GM04503 (cell line): ENCODE data around the gene P2RX3.

ENCODE experiments used
- DNase-seq: peaks from one replicate; pipeline ENCODE4 v3.0.0-alpha.2; 2012; ENCODE audit warnings: low read depth

P2RX3 gene

DNA sequence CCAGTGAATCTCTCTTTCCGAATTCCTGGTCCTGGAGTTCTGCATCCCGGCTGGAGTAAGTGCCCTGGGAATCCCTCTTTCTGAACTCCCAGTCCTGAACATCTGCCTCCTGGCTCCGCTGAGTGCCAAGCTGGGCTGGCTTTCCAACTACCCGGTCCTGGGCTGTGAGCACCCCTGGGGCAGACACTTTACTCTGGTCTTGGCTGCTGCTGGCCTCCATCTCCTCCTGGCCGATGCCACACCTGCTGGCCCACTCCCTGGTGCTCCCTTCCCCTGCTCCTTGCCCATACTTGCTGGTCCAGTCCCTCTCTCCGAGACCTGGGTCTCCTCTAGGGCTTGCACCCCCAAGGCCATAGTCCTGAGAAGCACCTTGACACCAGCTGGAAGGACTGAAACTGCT, 28.1 kb upstream of the P2RX3 start:
- DNase-seq, result no peak

DNA sequence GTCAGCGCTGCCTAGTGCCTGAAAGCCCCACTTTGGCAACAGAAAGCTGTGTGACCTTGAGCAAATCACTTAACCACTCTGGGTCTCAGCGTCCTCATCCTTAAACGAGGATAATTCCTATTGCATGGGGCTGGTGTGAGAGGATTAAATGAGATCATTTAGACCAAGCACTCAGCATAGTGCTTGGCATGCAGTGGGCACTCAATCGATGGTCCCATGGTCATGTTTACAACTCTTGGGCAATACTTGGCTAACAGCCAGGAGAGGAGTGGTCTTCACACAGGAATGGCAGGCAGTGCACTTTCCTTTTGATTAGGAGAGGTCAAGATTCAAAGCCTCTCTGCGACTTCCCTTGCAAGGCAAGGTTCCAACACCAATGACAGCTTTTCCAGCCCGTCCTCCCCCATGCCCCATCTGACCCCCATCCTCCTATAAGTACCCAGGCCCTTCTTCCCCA, 27.5 kb upstream of the P2RX3 start:
- no peak for DNase-seq

DNA sequence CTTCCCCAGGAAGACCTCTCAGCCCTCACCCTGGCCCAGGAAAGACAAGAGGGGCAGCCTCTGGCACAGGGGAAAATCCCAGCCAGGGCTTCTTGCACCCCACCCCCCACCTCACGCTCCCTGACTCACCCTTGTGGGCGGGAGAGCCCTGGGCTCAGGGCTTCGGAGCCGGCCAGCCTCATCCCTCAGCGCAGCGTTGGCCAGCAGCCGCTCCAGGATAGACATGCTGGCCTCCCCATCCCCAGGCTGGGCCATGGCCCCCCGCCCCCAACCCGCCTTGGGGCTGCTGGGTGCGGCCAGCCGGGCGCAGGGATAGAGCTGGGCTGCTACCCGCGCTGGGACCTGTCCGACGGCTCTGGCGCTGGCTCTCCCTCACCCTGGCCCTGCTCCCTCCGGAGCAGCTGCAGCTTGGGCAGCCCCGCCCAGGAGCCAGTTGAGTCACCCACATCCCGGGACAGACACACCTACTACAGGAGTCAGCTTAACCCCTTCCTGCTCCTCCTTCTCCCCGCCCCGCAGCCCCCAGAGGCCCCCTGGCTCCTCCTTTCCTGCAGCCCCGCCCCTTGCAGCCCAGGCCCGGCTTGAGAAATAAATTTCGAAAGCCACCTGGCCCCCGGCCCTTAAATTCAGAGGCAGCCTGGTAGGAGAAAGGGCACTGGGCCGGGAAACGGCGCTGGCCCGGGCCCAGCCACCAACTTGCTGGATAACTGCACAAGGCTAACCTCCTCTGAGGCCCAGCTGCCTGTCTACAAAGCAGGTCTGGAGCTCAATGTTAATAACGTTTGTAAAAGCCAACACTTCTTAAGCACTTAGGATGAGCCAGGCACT, 26.8 kb upstream of the P2RX3 start:
- peak; percentile 85 for DNase-seq

DNA sequence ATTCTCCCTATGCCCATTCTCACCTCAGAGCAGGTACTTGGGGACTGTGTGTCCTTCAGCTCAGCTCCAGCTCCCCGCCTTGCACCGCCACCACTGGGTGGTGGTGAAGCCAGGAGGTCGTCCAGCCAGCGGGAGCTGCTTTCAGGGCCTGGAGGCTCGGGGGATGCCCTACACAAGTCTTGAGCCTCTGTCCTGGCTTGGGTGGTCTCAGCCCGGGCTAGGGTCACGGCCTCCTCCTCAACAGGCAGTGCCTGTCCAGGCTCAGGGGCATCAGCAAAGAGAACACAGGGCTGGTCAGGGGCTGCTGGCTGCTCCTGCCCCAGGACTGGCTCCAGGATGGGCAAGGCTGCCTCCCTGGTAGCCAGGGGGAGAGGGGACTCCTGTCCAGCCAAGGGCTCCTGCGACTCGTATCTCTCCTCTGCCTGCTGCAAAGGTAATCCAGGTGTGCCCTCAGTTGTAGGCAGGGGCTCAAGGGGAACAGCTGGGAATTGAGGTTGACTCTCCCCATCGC, 25.6 kb upstream of the P2RX3 start:
- no peak for DNase-seq

DNA sequence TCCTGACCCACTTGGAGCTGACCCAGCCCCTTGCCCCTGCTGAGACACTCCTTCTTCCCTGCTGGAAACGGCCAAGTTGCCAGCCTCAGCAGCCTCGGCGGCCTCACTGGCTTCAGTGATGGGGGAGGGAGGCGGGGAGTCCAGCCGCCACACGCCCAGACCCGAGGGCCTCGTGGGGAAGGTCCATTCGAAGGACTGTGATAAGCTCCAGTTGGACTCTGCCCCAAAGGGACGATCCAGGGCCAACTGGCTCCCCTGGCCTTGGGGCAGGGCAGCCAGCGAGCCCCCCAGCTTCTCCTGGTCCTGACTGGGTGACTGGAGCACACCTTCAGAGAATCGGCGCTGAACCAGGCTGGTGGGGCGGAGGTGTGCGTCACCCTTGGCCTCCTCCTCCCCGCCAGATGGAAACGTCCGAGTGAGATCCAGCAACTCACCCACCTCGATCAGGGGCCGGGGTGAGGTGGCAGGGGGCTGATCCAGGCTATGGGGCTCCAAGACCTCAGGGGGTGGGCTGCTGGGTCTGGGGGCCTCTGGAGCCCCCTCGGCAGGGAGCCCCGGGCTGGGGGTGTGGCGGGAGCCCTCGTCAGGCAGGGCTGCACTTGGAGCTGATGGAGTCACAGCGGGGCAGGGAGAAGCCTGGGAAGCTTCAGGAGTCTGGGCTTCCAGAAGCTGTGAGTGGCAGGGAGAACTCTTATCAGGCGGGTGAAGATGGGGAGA, 24.9 kb upstream of the P2RX3 start:
- DNase-seq, result no peak

DNA sequence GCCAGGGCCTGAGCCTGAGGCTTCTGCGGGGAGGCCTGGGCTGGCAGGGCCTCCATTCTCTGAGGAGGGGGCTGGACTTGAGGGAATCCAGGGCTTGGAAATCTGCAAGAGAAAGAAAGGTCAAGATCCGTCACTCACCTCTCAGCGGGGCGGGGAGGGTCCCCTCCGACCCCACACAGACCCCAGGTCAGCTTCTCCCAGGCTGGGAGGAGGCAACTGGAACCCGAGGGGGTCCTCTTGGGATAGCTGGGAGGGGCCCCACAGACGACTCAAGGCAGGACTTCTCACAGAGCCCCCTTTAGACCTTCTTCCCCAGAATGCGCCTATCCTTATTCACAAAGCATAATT, 24.4 kb upstream of the P2RX3 start:
- no peak for DNase-seq

DNA sequence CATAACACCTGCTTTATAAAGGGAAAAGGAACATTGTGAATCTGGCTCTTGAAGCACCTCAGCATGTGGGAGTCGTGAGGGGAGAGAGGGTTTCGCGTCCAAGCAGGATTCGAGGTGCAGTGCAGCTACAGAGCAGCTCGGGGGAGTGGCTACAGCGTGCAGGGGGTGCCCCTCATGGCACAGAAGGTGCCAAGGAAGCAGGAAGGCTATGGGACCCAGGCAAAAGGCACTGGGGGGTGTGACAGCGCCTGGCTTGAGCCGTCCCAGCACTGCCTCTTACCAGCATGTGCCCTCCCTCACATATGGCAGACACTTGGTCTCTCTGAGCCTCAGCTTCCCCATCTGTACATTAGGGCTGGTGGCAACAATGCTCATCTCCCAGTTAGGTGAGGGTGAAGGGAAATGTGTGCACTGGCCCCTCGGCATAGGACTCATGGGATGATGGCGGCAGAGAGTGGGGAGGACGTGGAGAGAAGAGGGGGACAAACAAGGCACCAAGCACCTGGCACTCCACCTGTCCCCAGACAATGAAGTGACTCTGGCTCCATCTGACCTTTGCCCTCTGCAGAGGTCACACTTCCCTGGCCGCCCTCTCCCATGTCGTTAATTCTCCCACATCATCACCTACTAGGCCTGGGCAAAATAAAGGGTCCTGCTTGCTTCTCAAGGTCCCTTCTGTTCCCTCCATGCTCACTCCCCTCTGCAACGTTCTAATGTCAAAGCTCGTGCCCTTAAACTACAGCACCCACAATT, 23.8 kb upstream of the P2RX3 start:
- no peak for DNase-seq

DNA sequence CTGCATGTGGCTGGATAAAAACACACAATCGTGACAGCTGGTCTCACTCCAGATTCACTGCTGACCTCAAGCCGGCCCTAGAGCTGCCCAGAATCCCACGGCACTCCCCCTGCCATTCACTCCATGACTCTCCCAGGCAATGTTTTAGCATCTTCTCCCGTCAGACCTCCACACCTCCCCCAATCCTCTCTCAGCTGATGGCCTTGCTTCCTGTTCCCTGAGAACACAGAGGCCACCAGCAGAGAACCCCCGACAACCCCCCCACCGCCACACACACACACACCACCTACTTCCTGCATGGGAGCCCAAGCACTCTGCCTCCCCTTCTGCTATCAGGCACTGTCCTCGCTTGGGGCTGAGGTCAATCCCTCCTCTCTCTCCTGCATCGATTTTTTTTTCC, 22.7 kb upstream of the P2RX3 start:
- DNase-seq, result no peak

DNA sequence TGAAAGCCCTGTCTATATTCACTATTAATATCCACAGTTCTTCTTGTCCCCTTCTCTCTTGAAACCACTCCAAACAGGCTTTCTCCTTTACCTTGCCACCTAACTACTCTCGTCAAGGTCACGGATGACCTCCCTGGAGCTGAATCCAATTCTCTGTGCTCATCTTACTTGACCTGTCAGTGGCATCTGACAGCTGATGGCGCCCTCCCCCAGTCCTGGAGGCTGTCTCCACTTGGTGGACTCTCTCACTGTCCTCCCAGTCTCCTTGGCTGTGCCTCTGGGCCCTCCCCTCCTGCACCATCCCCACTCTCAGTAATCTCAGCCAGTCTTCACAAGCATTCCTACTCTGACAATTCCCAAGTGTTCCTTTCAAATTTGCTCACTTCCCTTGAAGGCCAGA, 22.1 kb upstream of the P2RX3 start:
- DNase-seq, result no peak

DNA sequence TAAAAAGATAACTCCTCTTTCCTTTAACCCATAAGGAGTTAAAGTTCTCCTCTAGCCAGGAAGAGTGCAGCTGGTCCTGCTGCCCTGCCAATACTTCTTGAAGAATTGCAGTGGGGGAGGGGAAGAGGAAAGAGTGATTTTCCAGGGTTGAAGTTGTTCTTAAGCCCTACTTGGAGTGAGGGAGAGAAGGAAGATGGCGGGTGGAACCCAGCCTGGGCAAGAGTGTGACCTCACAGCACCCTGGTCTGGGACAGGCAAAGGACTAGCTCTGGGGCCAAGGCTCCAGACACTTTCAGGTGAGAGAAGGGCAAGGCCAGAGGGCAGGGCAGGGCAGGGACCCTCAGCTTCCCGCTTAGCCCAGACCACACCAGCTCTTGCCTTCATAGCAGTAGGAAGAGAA, 20.0 kb upstream of the P2RX3 start:
- no peak for DNase-seq

DNA sequence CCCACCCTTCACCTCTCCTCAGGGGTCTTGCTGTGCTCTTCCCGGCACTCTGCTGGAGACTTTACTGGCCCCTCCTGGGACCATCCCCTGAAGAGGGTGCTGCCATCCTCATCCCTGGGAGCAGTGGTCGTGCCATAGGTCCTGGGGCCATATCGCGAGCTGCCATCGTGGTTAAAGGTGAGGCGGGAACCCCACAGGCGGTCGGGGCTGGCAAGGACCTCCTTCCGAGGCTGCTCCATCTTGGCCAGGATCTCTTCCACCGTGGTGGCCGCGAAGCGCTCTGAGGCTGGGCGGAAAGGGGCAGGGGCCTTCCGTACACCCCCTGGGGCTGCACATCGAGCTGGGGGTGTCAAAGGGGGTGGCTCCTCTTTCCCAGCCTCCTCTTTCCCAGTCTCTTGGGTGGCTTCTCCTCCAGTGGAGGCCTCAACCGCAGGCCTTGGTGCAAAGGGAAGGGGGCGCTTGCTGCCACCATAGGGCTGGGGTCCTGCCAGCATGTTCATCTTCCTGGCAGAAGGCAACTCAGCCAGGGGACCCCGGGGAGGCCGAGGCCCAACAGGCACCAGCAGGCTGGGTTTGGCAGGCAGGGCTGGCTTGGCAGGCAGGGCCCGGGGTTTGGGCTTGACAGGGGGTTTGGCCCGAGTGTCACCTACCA, 18.0 kb upstream of the P2RX3 start:
- no peak for DNase-seq

DNA sequence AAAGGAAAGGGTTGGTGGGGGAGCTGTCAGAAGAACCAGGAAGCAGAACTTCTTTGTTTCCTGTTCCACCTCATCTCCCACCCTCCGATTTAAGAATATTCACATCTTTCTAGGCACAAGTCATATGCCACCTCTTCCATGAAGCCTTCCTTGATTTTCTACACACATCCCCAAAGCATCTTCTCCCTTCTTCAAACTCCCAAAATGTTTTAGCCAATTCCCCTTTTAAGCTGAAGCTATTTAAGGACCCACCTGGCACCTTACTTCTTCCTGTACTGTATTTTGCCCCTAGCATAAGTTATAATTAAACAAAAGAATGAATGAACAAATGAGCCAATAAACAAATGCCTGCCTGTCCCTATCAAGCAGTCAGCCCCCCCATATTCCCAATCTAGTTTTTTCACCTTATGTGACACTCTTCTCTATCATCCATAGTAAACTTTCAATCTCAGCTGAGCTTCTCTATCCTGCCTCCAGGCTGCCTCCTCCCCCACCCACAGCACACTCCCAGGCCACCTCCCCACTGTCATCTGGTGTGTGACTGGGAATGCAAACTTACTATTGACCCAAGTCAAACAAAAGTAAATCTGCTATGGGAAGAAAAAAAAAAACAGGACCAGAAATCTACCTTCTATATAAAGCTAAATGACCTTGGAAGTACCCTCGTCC, 17.3 kb upstream of the P2RX3 start:
- DNase-seq, result no peak

DNA sequence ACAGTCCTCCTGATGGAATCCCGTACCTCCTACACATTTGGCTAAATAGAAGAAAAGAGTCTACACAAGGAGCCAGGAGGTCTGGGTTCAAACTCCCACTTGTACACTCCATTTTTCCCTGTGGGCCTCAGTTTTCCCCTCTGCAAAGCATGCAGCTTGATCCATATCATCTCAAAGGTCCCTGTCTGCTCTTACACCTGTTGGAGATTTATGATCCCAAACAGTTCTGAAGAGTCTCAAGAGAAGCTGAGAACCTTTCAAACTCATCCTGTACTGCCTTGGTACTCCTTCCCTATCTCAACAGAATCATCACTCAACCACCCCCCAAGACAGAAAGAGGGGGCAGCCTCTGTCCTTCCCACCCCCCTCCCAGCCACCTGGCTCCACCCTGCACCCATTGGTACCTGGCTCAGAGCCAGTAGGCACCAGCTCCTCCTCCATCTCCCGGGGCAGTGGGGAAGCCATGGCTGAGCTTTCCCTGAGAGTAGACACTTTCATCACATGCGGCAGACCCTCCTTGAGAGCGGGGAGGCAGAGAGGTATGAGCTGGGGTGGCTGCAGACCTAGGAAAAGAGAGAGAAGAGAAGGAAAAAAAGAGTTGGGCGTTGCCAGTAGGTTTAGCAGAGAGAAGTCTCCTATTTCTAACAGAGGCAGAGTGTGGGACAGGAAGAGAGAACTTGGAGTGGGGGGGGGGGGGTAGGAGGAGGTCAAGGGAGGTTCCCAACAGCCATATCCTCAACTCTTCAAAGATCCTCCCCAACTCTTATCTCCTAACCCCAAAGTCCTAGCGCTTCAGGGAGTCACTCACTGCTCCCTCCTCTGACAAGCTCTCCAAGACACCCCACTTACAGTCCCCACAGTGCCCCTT, 16.5 kb upstream of the P2RX3 start:
- no peak for DNase-seq

DNA sequence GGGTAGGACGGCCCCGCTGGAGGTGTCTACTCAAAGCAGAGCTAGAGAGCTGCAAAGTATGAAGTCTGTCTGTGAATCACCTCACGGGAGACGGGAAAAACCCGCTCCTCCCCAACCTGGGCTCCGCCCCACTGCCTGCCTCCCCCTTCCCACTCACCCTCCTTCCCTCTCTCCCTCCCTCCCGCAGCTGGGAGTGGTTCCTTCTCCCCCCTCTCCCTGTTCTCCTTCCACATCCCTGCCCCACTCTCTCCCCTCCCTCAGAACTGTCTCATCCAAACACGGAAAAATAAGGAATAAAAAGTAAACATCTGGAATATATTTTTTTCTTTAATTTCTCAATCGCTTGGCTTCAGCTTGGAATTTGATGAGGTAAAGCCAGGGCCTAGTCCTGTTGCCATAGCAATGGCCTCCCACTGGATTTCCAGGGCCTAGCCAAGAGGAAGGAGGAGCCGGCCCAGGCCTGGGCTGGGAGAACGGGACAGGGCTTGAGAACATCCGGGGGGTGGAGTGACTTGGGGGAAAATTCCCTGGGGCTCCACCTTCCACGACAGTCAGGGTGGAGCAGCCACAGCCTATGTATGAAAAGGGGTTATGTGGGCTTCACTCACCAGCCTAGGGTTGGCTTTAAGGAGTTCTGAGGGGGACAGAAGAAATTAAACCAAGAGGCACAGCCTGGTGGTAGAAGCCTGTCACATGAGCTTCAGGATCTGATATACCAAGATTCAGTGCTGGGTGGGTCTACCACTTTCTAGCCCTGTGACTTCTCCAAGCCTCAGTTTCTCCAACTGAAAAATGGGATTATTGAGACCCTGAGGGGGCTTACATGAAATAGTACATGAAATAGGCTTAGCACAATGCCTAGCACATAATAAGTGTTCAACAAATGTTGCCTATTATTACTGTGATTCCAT, 15.6 kb upstream of the P2RX3 start:
- peak; percentile 97 for DNase-seq

DNA sequence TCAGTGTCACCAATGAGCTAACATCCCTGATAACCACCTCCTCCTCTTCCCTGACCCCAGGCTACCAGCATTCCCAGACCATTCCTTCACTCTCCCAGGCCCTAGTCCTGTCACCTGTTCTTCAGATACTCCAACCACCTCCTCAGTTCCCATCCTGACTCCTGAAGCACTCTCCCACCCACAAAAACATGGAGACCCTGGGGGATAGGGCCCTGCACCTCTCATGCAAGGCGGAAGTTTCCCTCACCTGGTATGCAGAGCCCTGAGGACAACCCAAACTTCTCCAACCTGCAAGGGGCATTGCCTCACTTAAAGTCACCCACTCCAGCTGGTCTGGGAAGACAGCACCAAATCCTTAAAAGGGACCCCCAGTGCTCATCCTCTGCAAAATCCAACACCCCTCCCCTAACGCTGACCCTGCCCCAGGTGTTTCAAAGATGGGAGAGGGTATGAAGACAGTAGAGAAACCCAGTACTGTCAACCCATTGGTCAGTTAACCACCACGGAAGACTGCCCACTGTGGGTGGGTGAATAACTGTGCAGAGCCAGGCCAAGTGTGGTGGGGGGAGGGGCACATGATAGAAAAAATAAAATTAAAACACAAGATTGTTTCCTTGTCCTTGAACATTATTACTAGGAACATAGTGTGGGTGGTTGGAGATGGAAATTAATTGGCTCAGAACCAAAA, 14.8 kb upstream of the P2RX3 start:
- DNase-seq, result no peak

DNA sequence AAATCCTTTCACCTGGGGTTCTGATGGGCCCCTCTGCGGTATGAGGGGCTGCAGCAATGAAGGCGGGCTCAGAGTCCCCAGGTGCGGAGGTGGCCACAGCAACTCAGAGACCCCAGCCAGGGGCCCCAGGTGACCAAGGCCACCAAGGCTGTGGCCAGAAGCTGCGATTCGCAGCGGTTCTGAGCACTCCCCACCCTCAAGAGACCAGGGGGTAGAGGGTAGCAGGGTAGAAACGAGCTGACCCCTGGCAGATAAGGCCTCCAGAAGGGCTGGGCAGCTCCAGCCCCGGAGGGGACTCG, 14.3 kb upstream of the P2RX3 start:
- DNase-seq, result no peak

DNA sequence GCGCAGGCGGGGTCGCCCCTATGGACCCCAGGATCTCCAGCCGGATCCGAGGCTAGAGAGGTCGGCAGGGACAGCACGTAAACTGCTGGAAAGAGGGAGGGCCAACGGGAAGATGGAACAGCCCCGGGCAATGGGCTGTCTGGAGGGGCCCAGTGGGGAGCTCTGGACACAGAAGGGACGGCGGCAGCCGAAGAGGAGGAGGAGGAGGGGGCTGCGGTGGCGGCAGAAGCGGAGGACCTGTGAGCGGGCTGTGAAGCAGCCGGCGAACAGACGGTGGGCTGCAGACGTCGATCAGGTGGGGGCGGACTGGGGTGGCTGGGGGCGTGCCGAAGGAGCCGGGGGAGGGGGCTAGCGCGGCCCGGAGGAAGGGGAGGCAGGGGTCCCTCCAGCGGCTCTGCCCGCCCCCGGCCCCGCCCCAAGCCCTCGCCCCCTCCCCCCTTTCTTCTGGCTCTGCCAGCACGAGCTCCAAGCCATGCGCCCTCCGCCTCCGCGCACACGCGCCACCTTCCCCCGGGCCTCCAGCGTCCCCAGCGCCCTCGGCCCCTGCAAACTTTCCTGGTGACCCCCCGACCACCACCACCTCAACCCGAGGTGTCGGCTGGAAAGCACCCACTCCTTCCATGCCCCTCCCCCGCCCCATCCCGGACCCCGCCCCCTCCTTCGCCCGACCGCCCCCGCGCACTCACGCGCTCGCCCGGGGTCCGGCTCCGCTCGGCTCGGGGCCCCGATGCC, 13.8 kb upstream of the P2RX3 start:
- no peak for DNase-seq
